WTC11 (cell line): ENCODE results near the gene ATL2. TPM values are rescaled to one million over a fixed set of nuclear protein-coding genes. Genes with fewer than 3 reads are reported as not detected.

Experiments
- ATAC-seq: fragments of 200-7000 bp; cut with Tn5 transposase; 2 replicates; pipeline ENCODE4 v1.10.0; 2021; ENCODE audit warnings: mild to moderate bottlenecking, moderate library complexity
- CTCF ChIA-PET: fragments of 300-600 bp; sonication (Branson Sonifier 250); formaldehyde crosslinking; loops from one replicate; lab custom pipeline; 2021; ENCODE audit warnings: antibody characterized with exemption; lab: Charles Lee
- POLR2A ChIA-PET: fragments of 350-600 bp; sonication (Branson Sonifier 250); formaldehyde crosslinking; loops from one replicate; lab custom pipeline; 2021; ENCODE audit warnings: antibody characterized with exemption; lab: Charles Lee
- DNase-seq: peaks from one replicate; pipeline ENCODE4 v3.0.0; 2021; ENCODE audit warnings: low spot score
- H3K27ac Mint-ChIP-seq: 2 replicates; pipeline ENCODE4 v1.8.0; 2021; ENCODE audit warnings: mixed read lengths
- H3K27me3 Mint-ChIP-seq: 2 replicates; pipeline ENCODE4 v1.8.0; 2021; ENCODE audit warnings: low read depth, mild to moderate bottlenecking, moderate library complexity, mixed read lengths
- H3K36me3 Mint-ChIP-seq: 2 replicates; pipeline ENCODE4 v1.8.0; 2021; ENCODE audit warnings: mixed read lengths
- H3K4me1 Mint-ChIP-seq: 2 replicates; pipeline ENCODE4 v1.8.0; 2022; ENCODE audit warnings: mixed read lengths
- H3K4me3 Mint-ChIP-seq: 2 replicates; pipeline ENCODE4 v1.8.0; 2021; ENCODE audit warnings: mild to moderate bottlenecking, moderate library complexity, mixed read lengths
- H3K9me3 Mint-ChIP-seq: 2 replicates; pipeline ENCODE4 v1.8.0; 2021; ENCODE audit warnings: mixed read lengths
- CTCF ChIP-seq: fragments of 200-600 bp; IDR thresholded peaks from 2 replicates; pipeline ENCODE4 v1.8.0; 2022; ENCODE audit warnings: antibody characterized with exemption
- E2F1 ChIP-seq: sonication (generic); formaldehyde crosslinking; IDR thresholded peaks from 2 replicates; pipeline ENCODE4 v1.8.0; 2022; ENCODE audit warnings: mild to moderate bottlenecking, missing genetic modification reagents
- ETV6 ChIP-seq: sonication (generic); formaldehyde crosslinking; IDR thresholded peaks from 2 replicates; pipeline ENCODE4 v1.8.1; 2022; ENCODE audit warnings: mild to moderate bottlenecking, missing genetic modification reagents
- GTF2I ChIP-seq: fragments of 250-450 bp; sonication (Bioruptor Pico); conservative IDR thresholded peaks from 2 replicates; pipeline ENCODE4 v1.4.0; 2021; ENCODE audit warnings: mild to moderate bottlenecking
- NFYB ChIP-seq: sonication (generic); formaldehyde crosslinking; conservative IDR thresholded peaks from 2 replicates; pipeline ENCODE4 v1.8.0; 2022; ENCODE audit warnings: low read depth, missing genetic modification reagents
- RORB ChIP-seq: fragments of 250-450 bp; sonication (Bioruptor Pico); IDR thresholded peaks from 2 replicates; pipeline ENCODE4 v1.9.0; 2021; ENCODE audit warnings: mild to moderate bottlenecking
- SMAD4 ChIP-seq: sonication (generic); formaldehyde crosslinking; IDR thresholded peaks from 2 replicates; pipeline ENCODE4 v1.8.0; 2022; ENCODE audit warnings: mild to moderate bottlenecking, missing genetic modification reagents
- SOX15 ChIP-seq: fragments of 250-450 bp; sonication (Bioruptor Pico); IDR thresholded peaks from 2 replicates; pipeline ENCODE4 v1.9.0; 2021; ENCODE audit warnings: mild to moderate bottlenecking
- TEAD4 ChIP-seq: sonication (generic); formaldehyde crosslinking; IDR thresholded peaks from 2 replicates; pipeline ENCODE4 v1.8.0; 2022; ENCODE audit warnings: mild to moderate bottlenecking, missing genetic modification reagents
- TP53 ChIP-seq: sonication (generic); formaldehyde crosslinking; IDR thresholded peaks from 2 replicates; pipeline ENCODE4 v1.8.1; 2023; ENCODE audit warnings: mild to moderate bottlenecking, missing genetic modification reagents
- ZBTB43 ChIP-seq: sonication (generic); formaldehyde crosslinking; IDR thresholded peaks from 2 replicates; pipeline ENCODE4 v1.8.1; 2023; ENCODE audit warnings: mild to moderate bottlenecking, missing genetic modification reagents
- ZNF263 ChIP-seq: sonication (generic); formaldehyde crosslinking; IDR thresholded peaks from 2 replicates; pipeline ENCODE4 v1.8.1; 2022; ENCODE audit warnings: low read depth, mild to moderate bottlenecking, moderate library complexity, missing genetic modification reagents
- ZNF416 ChIP-seq: fragments of 250-450 bp; sonication (Bioruptor Pico); IDR thresholded peaks from 2 replicates; pipeline ENCODE4 v1.9.0; 2021; ENCODE audit warnings: mild to moderate bottlenecking, inconsistent platforms
- ZNF671 ChIP-seq: fragments of 250-450 bp; sonication (Bioruptor Pico); IDR thresholded peaks from 2 replicates; pipeline ENCODE4 v1.8.0; 2021; ENCODE audit warnings: mild to moderate bottlenecking
- total RNA-seq: library from RNA; stranded (reverse); gene quantifications from 3 replicates; pipeline ENCODE4 v1.2.3, GENCODE V29; 2021
- TF ChIP-seq, protein P1 (sequence below): fragments of 250-450 bp; sonication (Bioruptor Pico); IDR thresholded peaks from 2 replicates; pipeline ENCODE4 v1.9.0; 2021; ENCODE audit warnings: moderate library complexity, mild to moderate bottlenecking, inconsistent platforms, borderline replicate concordance
- TF ChIP-seq, protein P2 (sequence below): fragments of 250-450 bp; sonication (Bioruptor Pico); IDR thresholded peaks from 2 replicates; pipeline ENCODE4 v1.9.0; 2021; ENCODE audit warnings: mild to moderate bottlenecking, borderline replicate concordance
- TF ChIP-seq, protein P3 (sequence below): fragments of 250-450 bp; sonication (Bioruptor Pico); IDR thresholded peaks from 2 replicates; pipeline ENCODE4 v1.9.0; 2021; ENCODE audit warnings: mild to moderate bottlenecking
- TF ChIP-seq, protein P4 (sequence below): sonication (generic); formaldehyde crosslinking; IDR thresholded peaks from 2 replicates; pipeline ENCODE4 v1.8.0; 2022; ENCODE audit warnings: mild to moderate bottlenecking, missing genetic modification reagents
- TF ChIP-seq, protein P5 (sequence below): sonication (generic); formaldehyde crosslinking; IDR thresholded peaks from 2 replicates; pipeline ENCODE4 v1.8.1; 2023; ENCODE audit warnings: mild to moderate bottlenecking, missing genetic modification reagents
- TF ChIP-seq, protein P6 (sequence below): sonication (generic); formaldehyde crosslinking; IDR thresholded peaks from 2 replicates; pipeline ENCODE4 v1.8.1; 2023; ENCODE audit warnings: mild to moderate bottlenecking, missing genetic modification reagents, borderline replicate concordance

The ATL2 gene
- total RNA-seq, 1 experiment from 2014 or later, result 90.5 TPM

DNA sequence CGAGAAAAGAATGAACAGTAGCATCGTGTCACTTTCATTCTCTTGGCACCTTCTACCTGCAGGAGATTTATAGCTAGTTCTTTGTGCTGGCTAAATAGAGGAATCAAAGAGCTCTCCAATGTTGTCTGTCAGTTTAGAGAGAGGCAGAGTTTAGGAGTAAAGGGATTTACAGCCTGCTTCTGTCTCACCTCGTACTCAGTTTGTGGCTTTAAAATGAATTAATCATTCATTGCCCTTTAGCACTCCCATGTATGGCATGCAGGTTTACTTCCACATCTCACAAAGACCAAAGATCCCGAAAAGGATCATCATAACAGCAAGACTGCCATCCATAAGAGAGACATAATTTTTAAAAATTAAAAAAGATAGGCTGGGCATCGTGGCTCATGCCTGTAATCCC, 42.4 kb upstream of the ATL2 start (continued):
- TF ChIP-seq SMAD4 (CRISPR knock-in tag) (no peak), NFYB (CRISPR knock-in tag) (no peak), TP53 (no peak), GTF2I (CRISPR knock-in tag) (no peak), TEAD4 (CRISPR knock-in tag) (no peak)
- TF ChIP-seq, protein P1, sequence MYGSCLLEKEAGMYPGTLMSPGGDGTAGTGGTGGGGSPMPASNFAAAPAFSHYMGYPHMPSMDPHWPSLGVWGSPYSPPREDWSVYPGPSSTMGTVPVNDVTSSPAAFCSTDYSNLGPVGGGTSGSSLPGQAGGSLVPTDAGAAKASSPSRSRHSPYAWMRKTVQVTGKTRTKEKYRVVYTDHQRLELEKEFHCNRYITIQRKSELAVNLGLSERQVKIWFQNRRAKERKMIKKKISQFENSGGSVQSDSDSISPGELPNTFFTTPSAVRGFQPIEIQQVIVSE (CRISPR knock-in tag), result no peak

DNA sequence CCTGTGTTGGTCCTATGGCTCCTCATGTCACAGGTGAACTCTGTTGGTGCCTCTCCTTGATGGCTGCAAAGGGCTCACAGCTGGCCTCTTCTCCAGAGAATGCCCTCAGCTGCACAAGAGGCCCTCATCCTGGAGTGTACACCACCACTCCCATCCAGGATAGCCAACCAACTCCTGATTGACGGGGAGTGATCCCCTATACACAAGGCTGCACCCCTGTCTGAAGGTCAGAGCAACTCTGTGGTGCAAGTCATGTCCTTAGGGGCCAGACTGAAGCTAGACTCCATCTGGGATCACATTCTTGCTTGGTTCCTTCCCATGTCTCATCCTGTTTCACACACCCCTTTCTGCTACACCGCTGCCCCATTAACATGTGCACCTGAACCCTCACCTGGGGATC, 41.7 kb upstream of the ATL2 start:
- ChIA-PET POLR2A (no interaction called here), CTCF (no interaction called here)
- Mint-ChIP-seq H3K27ac (no peak overlapping the region), H3K36me3 (peaks cover 8% of the 10 kb centered on the region), H3K4me3 (no peak overlapping the region), H3K27me3 (no peaks in the 10 kb centered on the region), H3K4me1 (no peaks in the 10 kb centered on the region), H3K9me3 (peaks cover 16% of the 10 kb centered on the region)
- ATAC-seq (no peak), DNase-seq (no peak)
- TF ChIP-seq, protein P1 (CRISPR knock-in tag), result no peak
- TF ChIP-seq, protein P2, sequence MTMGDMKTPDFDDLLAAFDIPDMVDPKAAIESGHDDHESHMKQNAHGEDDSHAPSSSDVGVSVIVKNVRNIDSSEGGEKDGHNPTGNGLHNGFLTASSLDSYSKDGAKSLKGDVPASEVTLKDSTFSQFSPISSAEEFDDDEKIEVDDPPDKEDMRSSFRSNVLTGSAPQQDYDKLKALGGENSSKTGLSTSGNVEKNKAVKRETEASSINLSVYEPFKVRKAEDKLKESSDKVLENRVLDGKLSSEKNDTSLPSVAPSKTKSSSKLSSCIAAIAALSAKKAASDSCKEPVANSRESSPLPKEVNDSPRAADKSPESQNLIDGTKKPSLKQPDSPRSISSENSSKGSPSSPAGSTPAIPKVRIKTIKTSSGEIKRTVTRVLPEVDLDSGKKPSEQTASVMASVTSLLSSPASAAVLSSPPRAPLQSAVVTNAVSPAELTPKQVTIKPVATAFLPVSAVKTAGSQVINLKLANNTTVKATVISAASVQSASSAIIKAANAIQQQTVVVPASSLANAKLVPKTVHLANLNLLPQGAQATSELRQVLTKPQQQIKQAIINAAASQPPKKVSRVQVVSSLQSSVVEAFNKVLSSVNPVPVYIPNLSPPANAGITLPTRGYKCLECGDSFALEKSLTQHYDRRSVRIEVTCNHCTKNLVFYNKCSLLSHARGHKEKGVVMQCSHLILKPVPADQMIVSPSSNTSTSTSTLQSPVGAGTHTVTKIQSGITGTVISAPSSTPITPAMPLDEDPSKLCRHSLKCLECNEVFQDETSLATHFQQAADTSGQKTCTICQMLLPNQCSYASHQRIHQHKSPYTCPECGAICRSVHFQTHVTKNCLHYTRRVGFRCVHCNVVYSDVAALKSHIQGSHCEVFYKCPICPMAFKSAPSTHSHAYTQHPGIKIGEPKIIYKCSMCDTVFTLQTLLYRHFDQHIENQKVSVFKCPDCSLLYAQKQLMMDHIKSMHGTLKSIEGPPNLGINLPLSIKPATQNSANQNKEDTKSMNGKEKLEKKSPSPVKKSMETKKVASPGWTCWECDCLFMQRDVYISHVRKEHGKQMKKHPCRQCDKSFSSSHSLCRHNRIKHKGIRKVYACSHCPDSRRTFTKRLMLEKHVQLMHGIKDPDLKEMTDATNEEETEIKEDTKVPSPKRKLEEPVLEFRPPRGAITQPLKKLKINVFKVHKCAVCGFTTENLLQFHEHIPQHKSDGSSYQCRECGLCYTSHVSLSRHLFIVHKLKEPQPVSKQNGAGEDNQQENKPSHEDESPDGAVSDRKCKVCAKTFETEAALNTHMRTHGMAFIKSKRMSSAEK (CRISPR knock-in tag), result no peak
- TF ChIP-seq E2F1 (CRISPR knock-in tag) (no peak), GTF2I (CRISPR knock-in tag) (no peak), RORB (CRISPR knock-in tag) (no peak), ZNF263 (CRISPR knock-in tag) (no peak), SOX15 (CRISPR knock-in tag) (no peak), CTCF (no peak), ZNF416 (CRISPR knock-in tag) (no peak), ZBTB43 (CRISPR knock-in tag) (no peak), ZNF671 (no peak), ETV6 (no peak)
- TF ChIP-seq, protein P3, sequence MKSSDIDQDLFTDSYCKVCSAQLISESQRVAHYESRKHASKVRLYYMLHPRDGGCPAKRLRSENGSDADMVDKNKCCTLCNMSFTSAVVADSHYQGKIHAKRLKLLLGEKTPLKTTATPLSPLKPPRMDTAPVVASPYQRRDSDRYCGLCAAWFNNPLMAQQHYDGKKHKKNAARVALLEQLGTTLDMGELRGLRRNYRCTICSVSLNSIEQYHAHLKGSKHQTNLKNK (CRISPR knock-in tag), result no peak
- TF ChIP-seq, protein P4, sequence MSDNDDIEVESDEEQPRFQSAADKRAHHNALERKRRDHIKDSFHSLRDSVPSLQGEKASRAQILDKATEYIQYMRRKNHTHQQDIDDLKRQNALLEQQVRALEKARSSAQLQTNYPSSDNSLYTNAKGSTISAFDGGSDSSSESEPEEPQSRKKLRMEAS, result no peak
- TF ChIP-seq, protein P5, sequence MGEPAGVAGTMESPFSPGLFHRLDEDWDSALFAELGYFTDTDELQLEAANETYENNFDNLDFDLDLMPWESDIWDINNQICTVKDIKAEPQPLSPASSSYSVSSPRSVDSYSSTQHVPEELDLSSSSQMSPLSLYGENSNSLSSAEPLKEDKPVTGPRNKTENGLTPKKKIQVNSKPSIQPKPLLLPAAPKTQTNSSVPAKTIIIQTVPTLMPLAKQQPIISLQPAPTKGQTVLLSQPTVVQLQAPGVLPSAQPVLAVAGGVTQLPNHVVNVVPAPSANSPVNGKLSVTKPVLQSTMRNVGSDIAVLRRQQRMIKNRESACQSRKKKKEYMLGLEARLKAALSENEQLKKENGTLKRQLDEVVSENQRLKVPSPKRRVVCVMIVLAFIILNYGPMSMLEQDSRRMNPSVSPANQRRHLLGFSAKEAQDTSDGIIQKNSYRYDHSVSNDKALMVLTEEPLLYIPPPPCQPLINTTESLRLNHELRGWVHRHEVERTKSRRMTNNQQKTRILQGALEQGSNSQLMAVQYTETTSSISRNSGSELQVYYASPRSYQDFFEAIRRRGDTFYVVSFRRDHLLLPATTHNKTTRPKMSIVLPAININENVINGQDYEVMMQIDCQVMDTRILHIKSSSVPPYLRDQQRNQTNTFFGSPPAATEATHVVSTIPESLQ (CRISPR knock-in tag), result no peak
- TF ChIP-seq, protein P6, sequence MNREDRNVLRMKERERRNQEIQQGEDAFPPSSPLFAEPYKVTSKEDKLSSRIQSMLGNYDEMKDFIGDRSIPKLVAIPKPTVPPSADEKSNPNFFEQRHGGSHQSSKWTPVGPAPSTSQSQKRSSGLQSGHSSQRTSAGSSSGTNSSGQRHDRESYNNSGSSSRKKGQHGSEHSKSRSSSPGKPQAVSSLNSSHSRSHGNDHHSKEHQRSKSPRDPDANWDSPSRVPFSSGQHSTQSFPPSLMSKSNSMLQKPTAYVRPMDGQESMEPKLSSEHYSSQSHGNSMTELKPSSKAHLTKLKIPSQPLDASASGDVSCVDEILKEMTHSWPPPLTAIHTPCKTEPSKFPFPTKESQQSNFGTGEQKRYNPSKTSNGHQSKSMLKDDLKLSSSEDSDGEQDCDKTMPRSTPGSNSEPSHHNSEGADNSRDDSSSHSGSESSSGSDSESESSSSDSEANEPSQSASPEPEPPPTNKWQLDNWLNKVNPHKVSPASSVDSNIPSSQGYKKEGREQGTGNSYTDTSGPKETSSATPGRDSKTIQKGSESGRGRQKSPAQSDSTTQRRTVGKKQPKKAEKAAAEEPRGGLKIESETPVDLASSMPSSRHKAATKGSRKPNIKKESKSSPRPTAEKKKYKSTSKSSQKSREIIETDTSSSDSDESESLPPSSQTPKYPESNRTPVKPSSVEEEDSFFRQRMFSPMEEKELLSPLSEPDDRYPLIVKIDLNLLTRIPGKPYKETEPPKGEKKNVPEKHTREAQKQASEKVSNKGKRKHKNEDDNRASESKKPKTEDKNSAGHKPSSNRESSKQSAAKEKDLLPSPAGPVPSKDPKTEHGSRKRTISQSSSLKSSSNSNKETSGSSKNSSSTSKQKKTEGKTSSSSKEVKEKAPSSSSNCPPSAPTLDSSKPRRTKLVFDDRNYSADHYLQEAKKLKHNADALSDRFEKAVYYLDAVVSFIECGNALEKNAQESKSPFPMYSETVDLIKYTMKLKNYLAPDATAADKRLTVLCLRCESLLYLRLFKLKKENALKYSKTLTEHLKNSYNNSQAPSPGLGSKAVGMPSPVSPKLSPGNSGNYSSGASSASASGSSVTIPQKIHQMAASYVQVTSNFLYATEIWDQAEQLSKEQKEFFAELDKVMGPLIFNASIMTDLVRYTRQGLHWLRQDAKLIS (CRISPR knock-in tag), result no peak
